GM21526 (cell line): ENCODE data around the gene KRT34.

ENCODE experiments used
- ATAC-seq: cut with Tn5 transposase; IDR thresholded peaks from one replicate; pipeline ENCODE4 v1.9.1; 2021; ENCODE audit warnings: moderate library complexity; ENCODE audit not compliant: unreplicated experiment, low FRiP score

Gene KRT34

GRCh38 chr17:41334385-41335305, 47.5 kb downstream of the KRT34 start:
- ATAC-seq = no peak

- ATAC-seq = no peak
These were observed 48.3 kb downstream of the KRT34 start for GRCh38 chr17:41333836-41334235.

- no peak for ATAC-seq
These were observed 49.0 kb downstream of the KRT34 start for GRCh38 chr17:41333098-41333497.

- ATAC-seq = no peak
These were observed 49.9 kb downstream of the KRT34 start for GRCh38 chr17:41332239-41332638.

DNA sequence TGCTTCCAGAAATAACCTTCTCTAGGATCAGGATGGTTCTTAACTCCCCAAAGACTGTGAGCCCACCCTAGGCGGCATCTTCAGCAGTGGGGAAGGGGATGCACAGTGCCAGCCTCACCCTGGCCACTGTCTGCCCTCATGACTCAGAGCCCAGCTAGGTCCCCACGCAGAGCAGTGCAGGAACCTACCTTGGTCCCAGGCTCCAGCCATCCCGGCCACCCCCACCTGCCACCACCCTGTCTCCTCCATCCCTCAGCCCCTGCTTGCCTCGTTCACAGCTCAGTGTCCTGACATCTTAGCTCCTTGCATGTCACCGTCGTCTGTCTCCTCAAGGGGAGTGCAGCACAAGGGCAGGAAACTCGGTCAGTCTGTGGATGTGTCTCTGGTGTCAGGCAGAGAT, 50.5 kb downstream of the KRT34 start:
- no peak for ATAC-seq

GRCh38 chr17:41329279-41329948, 52.7 kb downstream of the KRT34 start:
- ATAC-seq = no peak

GRCh38 chr17:41328207-41328606, 53.9 kb downstream of the KRT34 start:
- no peak for ATAC-seq
